ENCODE measurements around the gene SORCS2. TPM values are rescaled to one million over a fixed set of nuclear protein-coding genes. Genes with fewer than 3 reads are reported as not detected.

SORCS2 gene
- total RNA-seq, 1 experiment from 2014 or later, result 0.15 TPM

- H3K27ac ChIP-seq (ENCODE audit: low read length), result no peak overlapping the region
- CTCF ChIA-PET, result no interaction called here
- no peaks in the 10 kb centered on the region for H3K4me1 ChIP-seq (ENCODE audit: control insufficient read depth, insufficient read depth, low read length)
- ATAC-seq (no peak), DNase-seq (ENCODE audit: low read depth, low spot score) (no peak)
- intact Hi-C loops (cut with micrococcal nuclease; ENCODE audit: unreplicated experiment) (no loop called here), in situ Hi-C loops (cut with HindIII; ENCODE audit: low pct_unique_long_range_greater_than_20kb, low sequenced_read_pairs) (no loop called here)
- POLR2A ChIA-PET, result no interaction called here
- no TSS peak for BruUV-seq (replicated peaks)
- TF ChIP-seq POLR2AphosphoS5 (IDR thresholded peaks at IDR 0.05; ENCODE audit: low read depth, low read length) (no peak), SIN3A (IDR thresholded peaks at IDR 0.05; ENCODE audit: borderline replicate concordance, insufficient read depth, low read depth, low read length) (no peak), CTCF (IDR thresholded peaks at IDR 0.05) (no peak)
- no peaks in the 10 kb centered on the region for H3K36me3 ChIP-seq (ENCODE audit: control insufficient read depth, insufficient read depth, low read length)
- H3K27me3 ChIP-seq (ENCODE audit: control insufficient read depth, insufficient read depth, low read length), result no peaks in the 10 kb centered on the region
- H3K4me3 ChIP-seq (ENCODE audit: low read depth in 2 of 2, low read length in 2 of 2), result no peak overlapping the region
- 0 out of 2 replicates have a peak, but pooled peaks cover 3% of the 10 kb centered on the region for H3K9me3 ChIP-seq (ENCODE audit: control insufficient read depth, insufficient read depth, low read depth, low read length)
These were observed 381.3 kb downstream of the SORCS2 start for GRCh38 chr4:7573576-7574091.

DNA sequence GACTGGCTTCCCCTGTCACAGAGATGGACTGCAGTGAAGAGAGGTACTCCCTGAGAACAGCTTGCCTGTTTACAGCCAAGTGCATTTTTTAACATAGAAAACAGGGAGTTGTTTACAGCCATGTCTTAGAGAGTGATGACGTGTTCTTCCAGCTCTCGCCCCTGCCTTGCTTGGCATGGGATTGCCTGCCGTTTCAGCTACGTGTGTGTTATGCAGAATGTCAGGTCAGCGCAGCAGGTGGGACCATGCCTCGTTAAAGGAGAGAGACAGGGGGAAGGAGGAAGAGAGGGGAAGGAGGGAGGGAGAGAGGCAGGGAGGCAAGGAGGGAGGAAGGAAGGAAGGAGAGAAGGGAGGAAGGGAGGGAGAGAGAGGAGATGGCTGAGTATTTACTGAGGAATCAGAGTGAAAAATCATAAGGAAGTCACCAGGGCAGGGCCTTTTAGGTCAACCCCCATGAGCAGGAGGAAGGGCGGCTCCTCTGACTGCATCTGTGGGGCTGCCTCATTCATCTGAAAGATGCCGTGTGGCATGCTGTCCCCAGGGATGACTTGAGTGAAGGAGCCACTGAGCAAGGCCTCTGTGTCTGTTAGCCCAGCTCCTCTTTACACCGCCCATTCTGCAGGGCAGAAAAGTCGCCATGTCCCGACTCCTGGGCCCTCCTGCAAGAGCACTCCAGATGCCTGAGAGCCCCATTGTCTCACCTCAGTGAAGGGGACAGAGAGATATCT is 382.1 kb downstream of the SORCS2 start:
- POLR2A ChIA-PET, result no interaction called here

More for the DNA sequence above, 382.1 kb downstream of the SORCS2 start:
- Histone ChIP-seq H3K27me3 (ENCODE audit: control insufficient read depth, insufficient read depth, low read length) (no peaks in the 10 kb centered on the region), H3K36me3 (ENCODE audit: control insufficient read depth, insufficient read depth, low read length) (no peaks in the 10 kb centered on the region), H3K4me3 (ENCODE audit: low read depth in 2 of 2, low read length in 2 of 2) (no peak overlapping the region), H3K4me1 (ENCODE audit: control insufficient read depth, insufficient read depth, low read length) (no peaks in the 10 kb centered on the region), H3K9me3 (ENCODE audit: control insufficient read depth, insufficient read depth, low read depth, low read length) (0 out of 2 replicates have a peak, but pooled peaks cover 3% of the 10 kb centered on the region), H3K27ac (ENCODE audit: low read length) (no peak overlapping the region)
- ATAC-seq, result no peak
- DNase-seq (ENCODE audit: low read depth, low spot score), result no peak
- in situ Hi-C loops (cut with HindIII; ENCODE audit: low pct_unique_long_range_greater_than_20kb, low sequenced_read_pairs), result no loop called here
- intact Hi-C loops (cut with micrococcal nuclease; ENCODE audit: unreplicated experiment), result no loop called here
- BruUV-seq (replicated peaks), result no TSS peak
- CTCF ChIA-PET, result no interaction called here
- TF ChIP-seq TCF7L2 (IDR thresholded peaks at IDR 0.05; ENCODE audit: low read depth, low read length), result no peak
- TF ChIP-seq CTCF (IDR thresholded peaks at IDR 0.05), result no peak
- no peak for TF ChIP-seq POLR2AphosphoS5 (IDR thresholded peaks at IDR 0.05; ENCODE audit: low read depth, low read length)
- no peak for TF ChIP-seq SIN3A (IDR thresholded peaks at IDR 0.05; ENCODE audit: borderline replicate concordance, insufficient read depth, low read depth, low read length)
- TF ChIP-seq, protein P1, sequence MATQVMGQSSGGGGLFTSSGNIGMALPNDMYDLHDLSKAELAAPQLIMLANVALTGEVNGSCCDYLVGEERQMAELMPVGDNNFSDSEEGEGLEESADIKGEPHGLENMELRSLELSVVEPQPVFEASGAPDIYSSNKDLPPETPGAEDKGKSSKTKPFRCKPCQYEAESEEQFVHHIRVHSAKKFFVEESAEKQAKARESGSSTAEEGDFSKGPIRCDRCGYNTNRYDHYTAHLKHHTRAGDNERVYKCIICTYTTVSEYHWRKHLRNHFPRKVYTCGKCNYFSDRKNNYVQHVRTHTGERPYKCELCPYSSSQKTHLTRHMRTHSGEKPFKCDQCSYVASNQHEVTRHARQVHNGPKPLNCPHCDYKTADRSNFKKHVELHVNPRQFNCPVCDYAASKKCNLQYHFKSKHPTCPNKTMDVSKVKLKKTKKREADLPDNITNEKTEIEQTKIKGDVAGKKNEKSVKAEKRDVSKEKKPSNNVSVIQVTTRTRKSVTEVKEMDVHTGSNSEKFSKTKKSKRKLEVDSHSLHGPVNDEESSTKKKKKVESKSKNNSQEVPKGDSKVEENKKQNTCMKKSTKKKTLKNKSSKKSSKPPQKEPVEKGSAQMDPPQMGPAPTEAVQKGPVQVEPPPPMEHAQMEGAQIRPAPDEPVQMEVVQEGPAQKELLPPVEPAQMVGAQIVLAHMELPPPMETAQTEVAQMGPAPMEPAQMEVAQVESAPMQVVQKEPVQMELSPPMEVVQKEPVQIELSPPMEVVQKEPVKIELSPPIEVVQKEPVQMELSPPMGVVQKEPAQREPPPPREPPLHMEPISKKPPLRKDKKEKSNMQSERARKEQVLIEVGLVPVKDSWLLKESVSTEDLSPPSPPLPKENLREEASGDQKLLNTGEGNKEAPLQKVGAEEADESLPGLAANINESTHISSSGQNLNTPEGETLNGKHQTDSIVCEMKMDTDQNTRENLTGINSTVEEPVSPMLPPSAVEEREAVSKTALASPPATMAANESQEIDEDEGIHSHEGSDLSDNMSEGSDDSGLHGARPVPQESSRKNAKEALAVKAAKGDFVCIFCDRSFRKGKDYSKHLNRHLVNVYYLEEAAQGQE (IDR thresholded peaks at IDR 0.05; ENCODE audit: insufficient read depth in 1 of 2, low read depth in 2 of 2, low read length in 1 of 2), result no peak

Data from Panc1 (cell line).